B cell (primary cell): ENCODE data around the gene COBL. TPM values are rescaled to one million over a fixed set of nuclear protein-coding genes. Genes with fewer than 3 reads are reported as not detected.
"Not testable (repeated sequence)": the region's sequence is repeated elsewhere in the genome, so short reads cannot be mapped to it uniquely, and the experiment has no call there.

ENCODE experiments used
- ATAC-seq: fragments of 200-7000 bp; cut with Tn5 transposase; one replicate; pipeline ENCODE4 v1.10.0; 2021; ENCODE audit warnings: low read depth, mild to moderate bottlenecking, moderate number of reproducible peaks, moderate library complexity
- CTCF ChIA-PET: fragments of 350-600 bp; sonication (Branson Sonifier 250); formaldehyde crosslinking; loops from one replicate; lab custom pipeline; 2021; ENCODE audit warnings: antibody characterized with exemption, inconsistent platforms; lab: Charles Lee
- POLR2A ChIA-PET: fragments of 350-600 bp; sonication (Branson Sonifier 250); formaldehyde crosslinking; loops from one replicate; lab custom pipeline; 2021; ENCODE audit warnings: antibody characterized with exemption; lab: Charles Lee
- DNase-seq: peaks from one replicate; pipeline ENCODE4 v3.0.0; 2013
- H2AFZ ChIP-seq: 2 replicates; pipeline ENCODE4 v1.6.1; 2012; ENCODE audit warnings: mild to moderate bottlenecking, low read depth, low read length; ENCODE audit not compliant: insufficient read depth, poor library complexity, severe bottlenecking
- H3K27ac ChIP-seq, 2 donors: 1 replicate in 1 of 2; 2 replicates in 1 of 2; pipeline ENCODE4 v1.5.1; 2012 to 2013; ENCODE audit warnings: low read length in 2 of 2, mild to moderate bottlenecking in 2 of 2, moderate library complexity in 1 of 2
- H3K27me3 ChIP-seq, 4 experiments: fragments of 200-600 bp in 1 of 4; sonication (generic) in 1 of 4; replicated peaks in 1 of 4; 1 replicate in 2 of 4; 2 replicates in 2 of 4; pipeline versions ENCODE4 v1.6.1 to v1.7.0; 2013 to 2016; ENCODE audit warnings: low read length in 3 of 4, mild to moderate bottlenecking in 2 of 4, mixed read lengths in 1 of 4, moderate library complexity in 1 of 4; ENCODE audit not compliant: insufficient read depth in 4 of 4, control insufficient read depth in 3 of 4; ENCODE audit errors: control extremely low read depth in 1 of 4
- H3K36me3 ChIP-seq, 2 experiments: replicated peaks in 1 of 2; 1 replicate in 1 of 2; 2 replicates in 1 of 2; pipeline versions ENCODE4 v1.6.1 to v1.7.1; 2013; ENCODE audit warnings: low read length in 1 of 2; ENCODE audit not compliant: insufficient read depth in 2 of 2, control insufficient read depth in 1 of 2; ENCODE audit errors: control extremely low read depth in 1 of 2, extremely low read depth in 1 of 2
- H3K4me1 ChIP-seq, 2 donors: fragments of 200-600 bp in 1 of 2; sonication (generic) in 1 of 2; 1 replicate in 1 of 2; 2 replicates in 1 of 2; pipeline versions ENCODE4 v1.5.1 to v1.6.1; 2013 to 2017; ENCODE audit warnings: low read length in 2 of 2; ENCODE audit not compliant: control insufficient read depth in 2 of 2, insufficient read depth in 2 of 2
- H3K4me2 ChIP-seq: replicated peaks from 2 replicates; pipeline ENCODE3; 2012; ENCODE audit warnings: mild to moderate bottlenecking, low read depth, low read length; ENCODE audit not compliant: poor library complexity, severe bottlenecking
- H3K4me3 ChIP-seq, 5 experiments: fragments of 200-600 bp in 1 of 5; sonication (generic) in 1 of 5; 1 replicate in 3 of 5; 2 replicates in 2 of 5; pipeline versions ENCODE4 v1.5.1 to v1.7.0; 2011 to 2016; ENCODE audit warnings: low read length in 4 of 5, mild to moderate bottlenecking in 4 of 5, low read depth in 2 of 5, control low read depth in 1 of 5, moderate library complexity in 1 of 5; ENCODE audit not compliant: insufficient read depth in 1 of 5; ENCODE audit errors: control extremely low read depth in 1 of 5, extremely low read depth in 1 of 5
- H3K79me2 ChIP-seq: fragments of 200-600 bp; sonication (generic); one replicate; pipeline ENCODE4 v1.6.0; 2016; ENCODE audit warnings: low read length; ENCODE audit not compliant: control insufficient read depth, insufficient read depth
- H3K9ac ChIP-seq: fragments of 200-600 bp; sonication (generic); 2 replicates; pipeline ENCODE4 v1.6.1; 2017; ENCODE audit warnings: mild to moderate bottlenecking, low read length, moderate library complexity
- H3K9me3 ChIP-seq, 3 donors: one replicate each; pipeline versions ENCODE4 v1.6.1 to v1.7.1; 2013; ENCODE audit warnings: low read length in 2 of 3; ENCODE audit not compliant: control insufficient read depth in 2 of 3, insufficient read depth in 1 of 3; ENCODE audit errors: control extremely low read depth in 1 of 3
- H4K20me1 ChIP-seq: 2 replicates; pipeline ENCODE4 v1.6.0; 2012; ENCODE audit warnings: mild to moderate bottlenecking, low read length; ENCODE audit not compliant: insufficient read depth, control insufficient read depth, poor library complexity, severe bottlenecking
- H3K27ac Mint-ChIP-seq: one replicate; pipeline ENCODE4 v1.8.0; 2021; ENCODE audit warnings: mixed read lengths
- H3K27me3 Mint-ChIP-seq: one replicate; pipeline ENCODE4 v1.8.0; 2021; ENCODE audit warnings: mixed read lengths
- H3K4me1 Mint-ChIP-seq: one replicate; pipeline ENCODE4 v1.8.0; 2021; ENCODE audit warnings: mixed read lengths
- H3K4me3 Mint-ChIP-seq: one replicate; pipeline ENCODE4 v1.8.0; 2021; ENCODE audit warnings: mixed read lengths
- H3K9me3 Mint-ChIP-seq: one replicate; pipeline ENCODE4 v1.8.0; 2022; ENCODE audit warnings: mixed read lengths; ENCODE audit not compliant: insufficient read depth
- EZH2 ChIP-seq: IDR thresholded peaks from 2 replicates; pipeline ENCODE4 v1.6.1; 2012; ENCODE audit warnings: borderline replicate concordance, low read depth, mild to moderate bottlenecking, moderate library complexity, low read length; ENCODE audit not compliant: insufficient read depth, poor library complexity, severe bottlenecking
- WGBS: methylation state at CpG from one replicate; pipeline ENCODE4 v1.1.5; 2013; ENCODE audit warnings: missing lambda C conversion rate; ENCODE audit not compliant: insufficient coverage; 5-methylcytosine and 5-hydroxymethylcytosine counted together
- intact Hi-C: fragments of 100-400 bp; cut with micrococcal nuclease; formaldehyde crosslinking; loops from one replicate; pipeline ENCODE4 v1.10.0; 2022
- polyA plus RNA-seq: library from polyadenylated mRNA; depleted of rRNA; stranded (reverse); fragments of >200 nt; gene quantifications from 2 replicates; pipeline ENCODE4 v1.2.3, GENCODE V29; 2012
- total RNA-seq, 2 donors: library from RNA; stranded (reverse); fragments of 120-200 nt in 1 of 2; gene quantifications; 1 replicate in 1 of 2; 2 replicates in 1 of 2; pipeline versions ENCODE4 v1.2.3 to v1.2.4, GENCODE V29; 2013 to 2022
- TF ChIP-seq, protein P1 (sequence below): fragments of 200-600 bp; IDR thresholded peaks from one replicate; pipeline ENCODE4 v1.8.0; 2022; ENCODE audit warnings: antibody characterized with exemption, mild to moderate bottlenecking

COBL gene
- total and polyA plus RNA-seq, 2 donors (not counting 1 experiment from before 2014, with no cell fraction given), result not detected

DNA sequence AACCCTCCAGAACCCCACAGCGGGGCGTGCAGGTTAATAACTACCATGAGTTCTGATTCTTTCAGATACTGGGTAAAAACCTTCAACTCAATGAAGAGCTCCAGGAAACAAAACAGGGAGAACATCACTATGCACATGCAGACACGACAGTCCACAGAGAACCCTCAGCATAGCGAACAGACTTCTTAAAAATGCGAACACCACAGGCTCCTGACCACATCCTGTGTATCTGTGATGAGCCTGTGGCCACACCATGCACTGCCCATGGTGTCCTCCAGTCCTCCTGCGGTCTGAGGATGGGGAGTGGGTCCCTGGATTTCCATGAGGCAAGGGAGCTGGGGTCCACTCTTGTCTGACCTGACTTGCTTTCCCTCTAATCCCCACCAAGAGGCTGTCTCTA lies 107.2 kb downstream of the COBL start:
- H3K9me3 Mint-ChIP-seq, result peaks cover 2% of the 10 kb centered on the region
- no peak overlapping the region for H3K27ac Mint-ChIP-seq
- Histone ChIP-seq H3K27me3 (no peaks in the 10 kb centered on the region), H3K36me3 (no peaks in the 10 kb centered on the region), H3K9me3 (no peaks in the 10 kb centered on the region), H3K79me2 (no peaks in the 10 kb centered on the region), H3K4me3 (no peak overlapping the region), H2AFZ (no peak overlapping the region), H3K27ac (no peak overlapping the region), H3K9ac (no peak overlapping the region), H3K4me1 (no peaks in the 10 kb centered on the region), H4K20me1 (no peaks in the 10 kb centered on the region), H3K4me2 (no peak overlapping the region)
- no peak for ATAC-seq
- POLR2A ChIA-PET, result no interaction called here
- intact Hi-C loops, result no loop called here
- no peak overlapping the region for H3K4me3 Mint-ChIP-seq
- CTCF ChIA-PET, result interaction anchor here (1.1 kb wide), 1 partner anchor 49 kb away, joined by 3 read pairs; no protein-coding TSS in a partner anchor
- DNase-seq, result no peak
- TF ChIP-seq, protein P1, sequence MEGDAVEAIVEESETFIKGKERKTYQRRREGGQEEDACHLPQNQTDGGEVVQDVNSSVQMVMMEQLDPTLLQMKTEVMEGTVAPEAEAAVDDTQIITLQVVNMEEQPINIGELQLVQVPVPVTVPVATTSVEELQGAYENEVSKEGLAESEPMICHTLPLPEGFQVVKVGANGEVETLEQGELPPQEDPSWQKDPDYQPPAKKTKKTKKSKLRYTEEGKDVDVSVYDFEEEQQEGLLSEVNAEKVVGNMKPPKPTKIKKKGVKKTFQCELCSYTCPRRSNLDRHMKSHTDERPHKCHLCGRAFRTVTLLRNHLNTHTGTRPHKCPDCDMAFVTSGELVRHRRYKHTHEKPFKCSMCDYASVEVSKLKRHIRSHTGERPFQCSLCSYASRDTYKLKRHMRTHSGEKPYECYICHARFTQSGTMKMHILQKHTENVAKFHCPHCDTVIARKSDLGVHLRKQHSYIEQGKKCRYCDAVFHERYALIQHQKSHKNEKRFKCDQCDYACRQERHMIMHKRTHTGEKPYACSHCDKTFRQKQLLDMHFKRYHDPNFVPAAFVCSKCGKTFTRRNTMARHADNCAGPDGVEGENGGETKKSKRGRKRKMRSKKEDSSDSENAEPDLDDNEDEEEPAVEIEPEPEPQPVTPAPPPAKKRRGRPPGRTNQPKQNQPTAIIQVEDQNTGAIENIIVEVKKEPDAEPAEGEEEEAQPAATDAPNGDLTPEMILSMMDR, result no peak
- TF ChIP-seq EZH2, result no peak
- 83% methylated on average over 3 of the region's 6 CpGs for WGBS
- H3K27me3 Mint-ChIP-seq, result no peaks in the 10 kb centered on the region
- H3K4me1 Mint-ChIP-seq, result no peaks in the 10 kb centered on the region

DNA sequence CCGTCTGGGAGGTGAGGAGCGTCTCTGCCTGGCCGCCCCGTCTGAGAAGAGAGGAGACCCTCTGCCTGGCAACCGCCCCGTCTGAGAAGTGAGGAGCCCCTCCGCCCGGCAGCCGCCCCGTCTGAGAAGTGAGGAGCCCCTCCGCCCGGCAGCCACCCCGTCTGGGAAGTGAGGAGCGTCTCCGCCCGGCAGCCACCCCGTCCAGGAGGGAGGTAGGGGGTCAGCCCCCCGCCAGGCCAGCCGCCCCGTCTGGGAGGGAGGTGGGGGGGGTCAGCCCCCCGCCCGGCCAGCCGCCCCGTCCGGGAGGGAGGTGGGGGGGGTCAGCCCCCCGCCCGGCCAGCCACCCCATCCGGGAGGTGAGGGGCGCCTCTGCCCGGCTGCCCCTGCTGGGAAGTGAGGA lies 108.5 kb downstream of the COBL start:
- H3K4me1 Mint-ChIP-seq, H3K27me3 Mint-ChIP-seq, H3K27ac ChIP-seq, H3K27me3 ChIP-seq, H3K4me3 Mint-ChIP-seq, H3K36me3 ChIP-seq, H3K4me1 ChIP-seq, DNase-seq, H2AFZ ChIP-seq, CTCF ChIA-PET, H3K9me3 ChIP-seq, H3K9ac ChIP-seq, intact Hi-C loops, H4K20me1 ChIP-seq, H3K4me2 ChIP-seq, H3K9me3 Mint-ChIP-seq, ATAC-seq, H3K27ac Mint-ChIP-seq, H3K4me3 ChIP-seq, H3K79me2 ChIP-seq, POLR2A ChIA-PET: not testable (repeated sequence)
- 100% methylated on average over 3 of the region's 30 CpGs for WGBS
